Right ventricle myocardium inferior (tissue), 1 donor: ENCODE data around the gene ANAPC10. TPM values are rescaled to one million over a fixed set of nuclear protein-coding genes. Genes with fewer than 3 reads are reported as not detected.

Experiments used
- ATAC-seq: fragments of 200-7000 bp; cut with Tn5 transposase; one replicate; pipeline ENCODE4 v1.9.1; 2020; ENCODE audit warnings: mild to moderate bottlenecking, moderate library complexity
- DNase-seq: peaks from one replicate; pipeline ENCODE4 v3.0.0; 2021; ENCODE audit errors: missing footprints
- intact Hi-C: fragments of 100-400 bp; cut with DNase I; formaldehyde crosslinking; loops from one replicate; pipeline ENCODE4 v1.11.0; 2022
- total RNA-seq: library from RNA; stranded (reverse); fragmentation: NEBNext Ultra II Directional; extraction: Animal tissue kit (Norgen Biotek cat#: 25700); gene quantifications from one replicate; pipeline ENCODE4 v1.2.1, GENCODE V29; 2021
- donor health status: DM: no; HTN: yes; CAD: no; lungs with severe emphysema.

Gene ANAPC10
- total RNA-seq, 1 donor from 2014 or later, result 12.7 TPM

GRCh38 chr4:145081756-145082155, 16.2 kb downstream of the ANAPC10 start:
- intact Hi-C loops, result no loop called here
- DNase-seq (no peak), ATAC-seq (no peak)

DNA sequence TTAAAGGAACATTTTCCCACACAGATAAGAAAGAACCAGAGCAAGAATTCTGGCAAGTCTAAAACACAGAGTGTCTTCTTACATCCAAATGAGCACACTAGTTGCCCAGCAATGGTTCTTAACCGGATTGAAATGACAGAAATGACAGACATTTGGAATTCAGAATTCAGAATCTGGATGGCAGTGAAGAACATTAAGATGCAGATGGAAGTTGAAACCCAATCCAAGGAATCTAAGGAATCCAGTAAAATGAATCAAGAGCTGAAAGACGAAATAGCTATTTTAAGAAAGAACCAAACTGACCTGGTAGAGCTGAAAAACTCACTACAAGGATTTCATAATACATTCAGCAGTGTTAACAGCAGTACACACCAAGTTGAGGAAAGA, 21.5 kb downstream of the ANAPC10 start:
- no peak for DNase-seq
- intact Hi-C loops, result no loop called here
- no peak for ATAC-seq

- intact Hi-C loops, result no loop called here
- no peak for DNase-seq
- no peak for ATAC-seq
Observed at GRCh38 chr4:145075742-145076468, 22.1 kb downstream of the ANAPC10 start.

GRCh38 chr4:145071560-145071959, 26.4 kb downstream of the ANAPC10 start:
- intact Hi-C loops, result no loop called here
- ATAC-seq (no peak), DNase-seq (no peak)

DNA sequence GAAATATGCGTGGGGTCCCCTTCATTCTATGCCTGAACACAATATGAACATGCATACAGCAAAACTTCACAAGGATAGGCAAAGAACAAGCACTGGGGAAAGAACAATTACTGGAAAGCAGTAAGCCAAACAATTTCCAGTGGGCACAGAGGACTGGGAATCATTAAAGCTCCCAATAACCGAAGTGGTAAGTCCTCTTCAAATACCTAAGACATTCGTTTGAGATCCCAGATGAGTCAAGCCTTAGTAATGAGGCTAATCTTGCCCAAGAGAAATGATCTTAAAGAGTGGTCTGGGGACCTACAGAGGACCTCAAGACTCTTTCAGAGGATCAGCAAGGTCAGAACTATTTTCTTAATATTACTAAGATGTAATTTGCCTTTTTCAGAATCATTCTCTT, 28.6 kb downstream of the ANAPC10 start:
- ATAC-seq (no peak), DNase-seq (no peak)
- intact Hi-C loops, result no loop called here

DNA sequence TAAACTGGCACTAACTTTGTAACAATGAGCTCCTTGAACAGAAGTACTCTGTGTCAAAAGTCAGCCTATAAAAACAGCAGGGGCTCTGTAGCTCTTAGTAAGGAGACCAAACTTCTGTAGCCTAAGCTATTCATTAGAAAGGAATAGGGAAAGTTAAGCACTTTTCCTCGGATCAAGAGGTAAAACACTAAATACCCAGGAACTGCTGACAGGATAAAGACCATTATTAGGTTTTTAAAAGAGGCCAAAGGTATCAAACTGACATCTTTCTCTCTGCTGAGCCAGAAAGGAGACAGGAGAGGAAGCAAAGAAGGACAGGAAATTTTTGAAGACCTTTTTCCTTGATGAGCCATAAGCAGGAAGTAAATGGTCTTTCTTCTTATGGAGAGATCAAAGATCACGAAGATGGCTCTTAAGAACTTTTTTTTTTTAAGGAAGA, 31.9 kb downstream of the ANAPC10 start:
- DNase-seq (no peak), ATAC-seq (no peak)
- intact Hi-C loops, result no loop called here

GRCh38 chr4:145061318-145061920, 36.6 kb downstream of the ANAPC10 start:
- ATAC-seq (peak; percentile 44), DNase-seq (no peak)
- intact Hi-C loops, result loop anchor here (5.0 kb wide), 1 partner anchor 889 kb away; no protein-coding TSS in a partner anchor

DNA sequence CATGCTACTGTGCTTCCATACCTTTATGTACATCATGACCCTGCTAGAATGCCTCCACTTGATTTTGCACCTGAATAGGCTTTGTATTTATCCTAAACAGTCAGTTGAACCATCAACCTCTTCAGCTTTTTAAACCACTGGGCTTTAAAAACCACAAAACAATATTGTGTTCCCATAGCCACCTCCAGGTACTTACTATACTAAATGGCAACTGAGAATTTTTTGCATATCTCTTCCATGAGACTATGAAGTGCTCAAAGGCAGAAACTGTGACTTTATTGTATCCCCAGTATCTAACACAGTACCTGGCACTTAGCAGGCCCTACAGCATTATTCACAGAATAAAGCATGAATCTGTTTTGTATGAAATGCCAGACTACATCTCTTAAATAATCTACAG, 39.7 kb downstream of the ANAPC10 start:
- DNase-seq (no peak), ATAC-seq (no peak)
- intact Hi-C loops, result no loop called here

DNA sequence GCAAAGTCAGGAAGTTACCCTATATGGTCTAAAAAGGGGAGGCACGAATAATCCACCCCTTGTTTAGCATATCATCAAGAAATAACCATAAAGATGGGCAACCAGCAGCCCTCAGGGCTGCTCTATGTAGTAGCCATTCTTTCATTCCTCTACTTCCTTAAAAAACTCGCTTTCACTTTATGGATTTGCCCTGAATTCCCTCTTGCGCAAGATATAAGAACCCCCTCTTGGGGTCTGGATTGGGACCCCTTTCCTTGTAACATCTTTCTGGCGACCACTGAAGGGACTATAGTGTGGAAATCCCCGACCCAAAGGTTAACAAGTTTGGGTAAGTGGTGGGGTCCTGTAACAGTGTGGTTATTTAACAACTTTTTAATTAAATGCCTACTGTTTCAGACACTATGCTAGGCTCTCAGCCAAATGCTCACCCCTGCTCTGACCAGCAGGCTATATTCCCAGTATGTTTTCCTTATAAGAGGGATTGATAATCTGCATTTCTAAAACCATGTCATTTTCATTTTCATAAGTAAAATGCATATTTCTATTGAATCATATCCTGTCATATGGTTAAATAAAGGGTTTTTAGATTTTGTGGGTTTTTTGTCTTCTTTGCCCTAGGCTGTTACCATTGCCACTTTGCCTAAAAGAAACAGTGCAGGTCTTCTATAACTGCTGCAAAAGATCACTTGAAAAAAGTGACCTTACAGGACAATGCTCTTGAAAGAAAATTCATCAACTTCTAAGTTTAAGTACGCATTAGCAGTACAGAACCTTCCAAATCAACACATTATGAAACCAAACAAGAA, 41.5 kb downstream of the ANAPC10 start:
- no peak for ATAC-seq
- intact Hi-C loops, result no loop called here

DNA sequence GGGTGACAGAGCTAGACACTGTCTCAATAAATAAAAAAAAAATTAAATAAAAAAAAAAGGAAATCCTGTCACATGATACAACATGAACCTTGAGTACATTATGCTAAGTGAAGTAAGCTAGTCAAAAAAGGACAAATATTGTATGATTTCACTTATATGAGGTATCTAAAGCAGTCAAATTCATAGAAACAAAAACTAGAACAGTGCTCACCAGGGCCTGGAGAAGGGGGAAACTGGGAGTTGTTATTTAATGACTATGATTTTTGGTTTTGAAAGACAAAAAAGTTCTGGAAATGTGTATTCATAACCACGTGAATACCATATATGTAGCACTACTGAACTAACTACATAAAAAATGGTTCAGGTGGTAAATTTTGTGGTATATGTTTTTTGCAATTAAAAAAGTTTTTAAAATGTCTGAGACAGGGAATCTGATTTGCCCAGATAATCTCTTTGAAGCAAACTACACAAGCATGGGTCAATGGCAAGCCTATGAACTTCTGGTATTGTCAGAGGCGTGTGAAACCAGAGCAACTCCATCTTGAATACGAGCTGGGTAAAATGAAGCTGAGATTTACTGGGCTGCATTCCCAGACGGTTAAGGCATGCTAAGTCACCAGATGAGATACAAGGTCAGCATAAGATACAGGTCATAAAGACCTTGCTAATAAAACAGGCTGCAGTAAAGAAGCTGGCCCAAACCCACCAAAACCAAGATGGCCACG, 42.3 kb downstream of the ANAPC10 start:
- ATAC-seq, result no peak
- no peak for DNase-seq
- intact Hi-C loops, result no loop called here

More for the DNA sequence above, 41.5 kb downstream of the ANAPC10 start:
- DNase-seq, result no peak

DNA sequence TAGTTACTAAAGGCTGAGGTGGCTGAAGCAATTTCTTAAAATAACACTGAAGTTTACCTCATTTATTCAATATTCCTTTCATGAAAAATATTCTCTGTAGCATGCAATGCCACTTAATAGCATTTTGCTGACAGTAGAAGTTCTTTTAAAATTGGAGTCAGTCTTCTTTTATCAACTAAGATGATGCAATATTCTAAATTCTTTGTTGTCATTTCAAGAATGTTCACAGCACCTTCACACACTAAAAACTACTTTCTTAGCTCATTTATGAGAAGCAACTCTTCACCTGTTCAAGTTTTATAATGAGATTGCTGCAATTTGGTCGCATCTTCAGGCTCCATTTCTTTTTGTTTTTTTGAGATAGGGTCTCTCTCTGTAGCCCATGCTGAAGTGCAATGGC, 48.8 kb downstream of the ANAPC10 start:
- ATAC-seq (no peak), DNase-seq (no peak)
- intact Hi-C loops, result no loop called here

GRCh38 chr4:145048817-145049216, 49.2 kb downstream of the ANAPC10 start:
- intact Hi-C loops, result no loop called here
- ATAC-seq (no peak), DNase-seq (no peak)

DNA sequence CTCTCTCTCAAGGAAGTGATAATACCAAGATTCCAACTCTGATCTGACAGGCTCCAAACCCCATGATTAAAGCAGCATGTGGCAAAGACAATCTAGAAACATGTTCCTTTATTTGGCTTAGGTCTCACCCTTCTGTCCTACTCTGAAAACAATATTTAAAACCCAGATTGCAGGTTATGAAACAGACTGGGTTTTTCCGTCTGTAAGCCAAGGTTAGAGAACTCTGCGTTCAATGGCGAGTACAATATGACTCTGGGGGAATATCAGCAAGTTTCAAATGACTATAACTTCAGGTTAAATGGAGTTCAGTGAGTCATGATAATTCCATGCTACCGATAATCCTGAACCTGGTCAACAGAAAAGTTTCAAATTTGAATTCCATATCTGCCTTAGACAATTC, 50.8 kb downstream of the ANAPC10 start:
- DNase-seq (no peak), ATAC-seq (no peak)
- intact Hi-C loops, result no loop called here

DNA sequence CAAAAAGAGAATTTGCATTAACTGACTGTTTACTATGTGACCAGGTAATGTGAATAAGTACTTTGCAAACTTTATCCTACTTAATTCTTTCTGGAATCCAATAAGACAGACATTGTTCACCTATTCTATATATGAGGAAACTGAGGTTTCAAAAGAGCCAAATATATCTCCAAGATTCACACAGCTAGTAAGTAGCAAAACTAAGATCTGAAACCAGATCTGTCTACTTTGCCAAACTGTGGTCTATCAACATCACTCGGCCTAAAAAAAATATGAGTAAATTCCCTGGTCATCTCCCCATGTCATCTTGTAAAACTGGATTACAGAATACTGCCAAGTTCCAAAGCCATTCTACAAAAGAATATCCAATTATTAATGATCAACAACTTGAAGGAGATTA, 52.8 kb downstream of the ANAPC10 start:
- no peak for DNase-seq
- intact Hi-C loops, result no loop called here
- no peak for ATAC-seq

DNA sequence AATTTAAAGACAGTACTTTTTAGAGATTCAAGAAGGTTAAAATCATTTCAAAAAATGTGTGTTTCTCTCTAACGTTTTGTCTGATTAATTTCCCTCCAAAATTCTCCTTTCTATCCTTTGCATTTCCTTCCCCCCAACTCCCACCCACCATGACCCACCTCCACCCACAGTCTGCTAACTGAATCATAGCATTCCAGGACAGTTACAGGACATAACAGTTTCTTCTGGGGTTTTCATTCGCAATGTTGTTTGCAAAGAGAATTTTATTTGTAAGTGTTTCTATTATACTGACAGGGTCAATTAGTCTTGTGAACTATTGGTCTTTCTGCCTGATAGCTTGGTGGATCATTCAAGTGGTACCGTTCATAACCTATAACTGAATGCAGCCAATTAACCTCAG, 53.7 kb downstream of the ANAPC10 start:
- no peak for DNase-seq

GRCh38 chr4:145043306-145043705, 54.7 kb downstream of the ANAPC10 start:
- intact Hi-C loops, result no loop called here
- DNase-seq (no peak), ATAC-seq (no peak)

More for the DNA sequence above, 53.7 kb downstream of the ANAPC10 start:
- intact Hi-C loops, result no loop called here
- no peak for ATAC-seq

DNA sequence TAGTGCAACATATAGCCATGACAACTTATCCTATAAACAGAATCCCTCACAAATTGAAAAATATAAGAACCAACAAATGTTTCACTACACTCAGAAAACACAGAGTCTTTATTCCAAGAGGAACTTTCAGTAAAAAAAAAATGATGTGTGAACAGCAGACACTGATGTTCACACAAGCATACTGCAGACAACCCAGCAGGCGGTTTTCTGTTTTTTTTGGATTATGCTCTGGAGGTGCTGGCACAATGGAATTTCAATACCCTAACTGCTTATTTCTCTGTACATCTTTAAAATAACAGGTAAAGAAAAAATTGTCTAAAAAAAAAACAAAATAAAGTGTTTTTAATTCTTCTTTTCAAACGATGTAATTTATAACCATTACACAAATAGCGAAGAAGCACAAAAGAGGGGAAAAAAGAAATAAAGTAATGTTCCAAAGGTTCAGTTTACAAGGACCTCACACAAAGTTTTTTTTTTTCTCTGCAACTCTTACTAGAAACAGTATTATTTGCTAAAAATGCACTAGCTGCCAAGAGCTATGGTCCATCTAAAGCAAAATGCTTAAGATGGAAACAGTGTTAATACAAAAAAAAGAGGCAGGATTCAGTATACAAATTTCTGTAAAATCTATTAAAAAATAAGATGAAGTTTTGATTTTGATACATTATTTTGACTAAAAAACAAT, 55.3 kb downstream of the ANAPC10 start:
- DNase-seq (no peak), ATAC-seq (no peak)
- intact Hi-C loops, result no loop called here

DNA sequence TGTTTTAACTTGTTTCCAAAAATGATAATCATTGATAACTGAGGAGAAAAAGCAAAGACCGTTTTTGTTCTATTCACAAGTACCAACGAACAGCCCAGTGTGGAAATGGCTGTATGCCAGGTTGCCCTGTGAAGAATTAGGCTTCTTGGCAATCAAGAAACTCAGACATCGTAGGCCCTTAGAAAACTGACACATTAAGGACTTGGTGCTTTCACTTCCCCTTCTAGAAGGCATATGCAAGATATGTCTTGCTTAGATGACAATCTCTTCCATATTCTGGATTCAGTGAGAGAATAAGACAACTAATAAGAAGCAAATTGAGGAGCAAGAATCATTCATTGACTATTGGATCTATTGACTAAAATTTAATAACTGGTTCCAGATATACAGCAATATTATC, 56.6 kb downstream of the ANAPC10 start:
- ATAC-seq, result no peak
- intact Hi-C loops, result no loop called here
- DNase-seq, result no peak
